ENCODE measurements around the gene SCAPER. TPM values are rescaled to one million over a fixed set of nuclear protein-coding genes. Genes with fewer than 3 reads are reported as not detected.

The SCAPER gene
- total and polyA plus RNA-seq, 8 donors, result 3.0 to 23.8 (median 14.2) TPM

DNA sequence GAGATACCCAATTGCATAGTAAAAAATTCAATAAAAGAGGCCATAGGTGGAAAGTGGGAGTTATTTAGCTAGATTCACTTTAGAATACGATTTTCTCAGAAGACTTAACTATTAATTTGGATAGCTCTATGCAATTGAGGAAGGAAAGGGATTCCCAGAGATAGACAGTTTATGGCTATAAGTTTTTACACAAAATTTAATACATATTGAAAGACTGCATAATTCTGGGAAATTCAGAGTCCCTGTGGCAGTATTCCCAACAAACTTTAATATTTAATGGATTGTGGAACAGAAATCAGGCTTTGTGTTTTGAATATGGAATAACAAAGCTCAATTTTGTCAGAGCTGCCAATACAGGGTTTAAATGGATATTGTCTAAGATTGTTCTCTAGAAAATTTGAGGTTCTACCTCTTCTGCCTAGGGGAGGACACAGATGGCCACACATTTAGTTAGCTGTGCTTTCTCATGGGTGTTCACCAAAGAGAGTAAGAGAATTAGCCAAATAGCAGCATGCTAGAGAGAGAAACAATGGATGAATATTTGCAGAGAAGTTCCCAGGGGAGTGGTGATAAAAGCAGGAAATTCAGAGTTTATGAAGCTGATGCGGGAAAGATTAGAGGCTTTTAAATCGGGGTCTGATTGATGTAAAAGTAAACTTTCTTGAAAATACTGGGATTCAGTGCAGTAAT lies 560.1 kb downstream of the SCAPER start:
- Histone ChIP-seq H3K4me1 (peaks cover 0 to 25% (median 0%) of the 10 kb centered on the region in 3 donors), H3K27ac (no peak overlapping the region), H3K36me3 (peaks cover 0 to 4% (median 0%) of the 10 kb centered on the region in 3 donors), H3K4me3 (no peak overlapping the region), H3K9me3 (no peaks in the 10 kb centered on the region), H3K27me3 (peaks cover 9 to 60% (median 22%) of the 10 kb centered on the region in 4 donors)
- no peak for FAIRE-seq
- no peak for DNase-seq
- intact Hi-C loops (cut with DNase I), result no loop called here
- TF ChIP-seq, protein P1, sequence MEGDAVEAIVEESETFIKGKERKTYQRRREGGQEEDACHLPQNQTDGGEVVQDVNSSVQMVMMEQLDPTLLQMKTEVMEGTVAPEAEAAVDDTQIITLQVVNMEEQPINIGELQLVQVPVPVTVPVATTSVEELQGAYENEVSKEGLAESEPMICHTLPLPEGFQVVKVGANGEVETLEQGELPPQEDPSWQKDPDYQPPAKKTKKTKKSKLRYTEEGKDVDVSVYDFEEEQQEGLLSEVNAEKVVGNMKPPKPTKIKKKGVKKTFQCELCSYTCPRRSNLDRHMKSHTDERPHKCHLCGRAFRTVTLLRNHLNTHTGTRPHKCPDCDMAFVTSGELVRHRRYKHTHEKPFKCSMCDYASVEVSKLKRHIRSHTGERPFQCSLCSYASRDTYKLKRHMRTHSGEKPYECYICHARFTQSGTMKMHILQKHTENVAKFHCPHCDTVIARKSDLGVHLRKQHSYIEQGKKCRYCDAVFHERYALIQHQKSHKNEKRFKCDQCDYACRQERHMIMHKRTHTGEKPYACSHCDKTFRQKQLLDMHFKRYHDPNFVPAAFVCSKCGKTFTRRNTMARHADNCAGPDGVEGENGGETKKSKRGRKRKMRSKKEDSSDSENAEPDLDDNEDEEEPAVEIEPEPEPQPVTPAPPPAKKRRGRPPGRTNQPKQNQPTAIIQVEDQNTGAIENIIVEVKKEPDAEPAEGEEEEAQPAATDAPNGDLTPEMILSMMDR (IDR thresholded peaks at IDR 0.05), result no peak
- ATAC-seq, result no peak
- WGBS, 2 donors, result 48% methylated on average over 3 of the region's 3 CpGs

DNA sequence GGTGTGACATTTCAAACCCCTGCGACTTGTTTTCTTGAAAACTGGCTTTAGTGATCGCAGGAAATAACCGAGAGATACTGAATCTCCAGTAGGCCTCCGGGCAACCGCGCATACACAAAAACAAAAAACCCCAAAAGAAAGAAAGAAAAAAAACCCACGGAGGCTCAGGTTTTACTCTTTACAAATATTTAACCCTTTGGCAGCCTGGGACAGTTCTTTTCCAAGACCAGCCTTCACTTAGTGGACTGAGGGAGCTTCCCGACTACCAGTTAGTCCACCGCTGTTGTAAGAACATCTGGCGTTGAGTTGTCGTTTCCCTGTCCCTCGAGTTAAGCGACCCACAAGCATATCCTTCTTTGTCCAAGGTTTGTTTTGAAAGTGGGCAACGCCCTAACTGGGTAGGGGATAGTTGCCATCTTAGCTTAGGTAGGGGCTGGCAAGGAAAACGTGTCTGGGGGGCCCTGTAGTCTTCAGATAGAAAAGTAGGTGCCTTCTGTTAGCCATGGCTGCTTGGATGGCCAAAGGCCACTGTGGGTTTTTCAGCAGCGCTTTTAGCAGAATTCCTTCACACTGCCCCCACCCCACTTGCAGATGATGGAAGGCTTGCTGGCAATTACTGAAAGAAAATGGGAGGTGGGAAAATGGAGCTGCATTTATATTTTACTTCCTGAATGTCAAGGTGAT lies 561.7 kb downstream of the SCAPER start:
- intact Hi-C loops (cut with DNase I), result no loop called here
- no peak overlapping the region for H3K4me3 ChIP-seq
- no peak overlapping the region for H3K27ac ChIP-seq

DNA sequence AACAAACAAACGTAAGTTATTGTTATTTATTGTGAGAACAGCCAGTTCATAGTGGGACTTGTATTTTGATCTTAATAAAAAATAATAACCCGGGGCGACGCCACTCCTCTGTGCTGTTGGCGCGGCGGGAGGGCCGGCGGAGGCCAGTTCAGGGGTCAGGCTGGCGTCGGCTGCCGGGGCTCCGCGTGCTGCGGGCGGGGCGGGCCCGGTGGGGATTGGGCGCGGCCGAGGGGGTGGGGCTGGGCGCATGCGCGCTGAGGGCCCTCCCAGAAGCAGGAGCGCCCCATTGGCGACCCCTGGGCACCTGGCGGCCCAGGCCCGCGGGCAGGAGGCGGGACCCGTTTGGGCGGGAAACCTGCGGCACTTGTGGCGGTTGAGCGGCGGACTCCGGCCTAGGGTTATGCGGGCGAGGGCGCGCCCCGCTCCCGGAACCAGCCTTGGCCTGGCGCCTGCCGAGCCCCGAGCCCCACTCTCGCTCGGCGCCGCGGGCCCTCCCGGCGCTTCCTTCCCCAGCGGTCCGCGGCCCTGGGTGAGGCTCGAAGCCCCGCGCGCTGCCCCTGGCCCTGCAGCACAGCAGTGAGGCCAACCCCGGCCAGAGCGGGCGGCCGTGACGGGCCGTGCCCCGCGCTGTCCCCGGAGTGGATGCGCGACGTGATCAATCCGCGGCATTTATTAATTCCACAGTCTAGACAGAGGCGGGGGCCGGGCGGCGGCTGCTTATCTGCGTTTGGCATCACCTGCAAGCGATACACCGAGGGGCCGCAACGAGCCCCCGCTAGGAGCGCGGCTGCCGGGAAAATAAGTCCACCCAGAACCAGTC lies 562.5 kb downstream of the SCAPER start:
- TF ChIP-seq, protein P1 (IDR thresholded peaks at IDR 0.05), result no peak
- no peaks in the 10 kb centered on the region for H3K9me3 ChIP-seq
- WGBS, 2 donors, result 16% methylated on average over 76 to 87 of the region's 87 CpGs
- DNase-seq (peak in 1 of 6 donors; percentile 75), ATAC-seq (no peak), FAIRE-seq (no peak)
- peak overlapping the region in 1 of 4 donors; percentile 22 for H3K4me3 ChIP-seq
- H3K4me1 ChIP-seq, result peaks cover 0 to 33% (median 0%) of the 10 kb centered on the region in 3 donors
- intact Hi-C loops (cut with DNase I), result no loop called here
- no peaks in the 10 kb centered on the region for H3K36me3 ChIP-seq
- H3K27ac ChIP-seq, result no peak overlapping the region
- peaks cover 15 to 81% (median 26%) of the 10 kb centered on the region in 4 donors for H3K27me3 ChIP-seq

More for the DNA sequence above, 561.7 kb downstream of the SCAPER start:
- FAIRE-seq, result no peak
- WGBS, 2 donors, result 43 to 47% methylated on average over 16 of the region's 16 CpGs
- no peak for ATAC-seq
- peaks cover 9 to 75% (median 23%) of the 10 kb centered on the region in 4 donors for H3K27me3 ChIP-seq
- no peaks in the 10 kb centered on the region for H3K9me3 ChIP-seq
- H3K36me3 ChIP-seq, result no peaks in the 10 kb centered on the region
- H3K4me1 ChIP-seq, result peaks cover 0 to 30% (median 0%) of the 10 kb centered on the region in 3 donors
- TF ChIP-seq, protein P1 (IDR thresholded peaks at IDR 0.05), result no peak
- DNase-seq, result no peak

- no peak for FAIRE-seq
- Histone ChIP-seq H3K9me3 (no peaks in the 10 kb centered on the region), H3K4me1 (peaks cover 0 to 38% (median 0%) of the 10 kb centered on the region in 3 donors), H3K4me3 (peak overlapping the region in 2 of 4 donors; percentile 37 to 45), H3K27me3 (peaks cover 18 to 82% (median 26%) of the 10 kb centered on the region in 4 donors), H3K27ac (no peak overlapping the region), H3K36me3 (no peaks in the 10 kb centered on the region)
- ATAC-seq, result peak in 1 of 4 donors; percentile 3
- no peak for DNase-seq
- intact Hi-C loops (cut with DNase I), result no loop called here
- 16 to 21% methylated on average over 20 of the region's 20 CpGs for WGBS, 2 donors
- TF ChIP-seq, protein P1 (IDR thresholded peaks at IDR 0.05), result no peak
Measured at GRCh38 chr15:76342058-76342381, 563.1 kb downstream of the SCAPER start.
